Glomerular endothelial cell (primary cell): ENCODE results near the gene SLC35B4. TPM values are rescaled to one million over a fixed set of nuclear protein-coding genes. Genes with fewer than 3 reads are reported as not detected.

Experiments used
- DNase-seq: peaks from one replicate; pipeline ENCODE4 v3.0.0-alpha.2; 2011; ENCODE audit warnings: low read depth, low spot score; ENCODE audit errors: extremely low read depth
- total RNA-seq: library from RNA; depleted of rRNA; stranded (reverse); fragments of >200 nt; gene quantifications from 2 replicates; pipeline ENCODE4 v1.2.3, GENCODE V29; 2015

The SLC35B4 gene, protein sequence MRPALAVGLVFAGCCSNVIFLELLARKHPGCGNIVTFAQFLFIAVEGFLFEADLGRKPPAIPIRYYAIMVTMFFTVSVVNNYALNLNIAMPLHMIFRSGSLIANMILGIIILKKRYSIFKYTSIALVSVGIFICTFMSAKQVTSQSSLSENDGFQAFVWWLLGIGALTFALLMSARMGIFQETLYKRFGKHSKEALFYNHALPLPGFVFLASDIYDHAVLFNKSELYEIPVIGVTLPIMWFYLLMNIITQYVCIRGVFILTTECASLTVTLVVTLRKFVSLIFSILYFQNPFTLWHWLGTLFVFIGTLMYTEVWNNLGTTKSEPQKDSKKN
- 12.5 and 23.4 TPM in 2 replicates for total RNA-seq

DNA sequence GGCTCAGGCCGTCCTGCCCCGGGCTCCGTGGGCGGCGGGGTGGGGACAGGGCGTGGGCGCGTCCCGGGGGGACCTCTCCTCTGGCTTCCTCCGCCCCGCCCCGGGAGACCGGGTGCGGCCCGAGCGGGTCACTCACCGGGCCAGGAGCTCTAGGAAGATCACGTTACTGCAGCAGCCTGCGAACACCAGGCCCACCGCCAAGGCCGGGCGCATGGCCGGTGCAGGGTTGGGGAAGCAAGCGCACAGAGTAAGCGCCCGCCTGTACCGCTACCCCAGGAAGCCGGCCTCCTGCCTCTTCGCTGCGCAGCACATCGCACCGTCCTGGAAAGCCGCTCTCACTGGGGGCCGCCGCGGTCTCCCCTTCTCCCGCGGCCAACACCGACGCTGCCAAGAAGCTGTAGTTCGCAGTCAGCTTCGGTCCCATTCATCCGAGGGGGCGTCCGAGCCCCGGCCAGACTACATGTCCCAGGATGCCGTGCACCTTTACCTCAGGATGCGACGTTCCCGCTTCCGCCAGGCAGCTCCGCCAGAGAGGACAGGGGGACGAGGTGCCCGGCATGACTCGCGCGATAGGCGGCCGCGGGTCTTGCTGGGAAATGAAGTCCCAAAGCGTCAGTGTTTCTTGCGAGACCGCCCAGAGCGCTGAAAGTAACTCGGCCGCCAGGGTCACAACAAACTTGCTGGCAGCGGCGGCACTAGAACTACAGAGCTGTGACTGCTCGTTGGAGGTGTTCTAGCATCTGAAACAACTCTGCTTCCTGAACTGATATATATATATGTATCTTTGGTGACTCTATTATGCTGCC lies at the start of gene SLC35B4:
Gene SLC35B4, minus strand, starts transcription at position 392 of the 806 bp plus-strand sequence. Its CDS starts 179 bp downstream, at position 213.
- peak; percentile 73 for DNase-seq

DNA sequence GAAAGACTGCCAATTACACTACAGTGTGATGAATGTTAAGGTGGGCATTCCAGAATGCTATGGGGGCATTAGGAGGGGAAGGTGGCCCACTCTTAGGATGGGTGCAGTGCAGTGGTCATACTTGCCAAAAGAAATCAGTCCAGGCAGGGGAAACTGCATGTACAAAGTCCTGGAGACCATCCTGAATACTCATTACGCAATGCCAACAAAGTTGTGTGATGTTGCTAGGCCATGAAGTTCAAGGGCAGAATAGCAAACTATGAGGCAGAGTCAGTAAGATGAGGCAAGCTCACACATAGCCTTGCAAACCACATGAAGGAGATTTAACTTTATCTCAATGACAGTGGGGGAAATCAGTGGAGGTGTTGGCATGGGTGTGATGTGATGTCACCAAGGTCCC lies 49.8 kb upstream of the SLC35B4 start:
- no peak for DNase-seq

DNA sequence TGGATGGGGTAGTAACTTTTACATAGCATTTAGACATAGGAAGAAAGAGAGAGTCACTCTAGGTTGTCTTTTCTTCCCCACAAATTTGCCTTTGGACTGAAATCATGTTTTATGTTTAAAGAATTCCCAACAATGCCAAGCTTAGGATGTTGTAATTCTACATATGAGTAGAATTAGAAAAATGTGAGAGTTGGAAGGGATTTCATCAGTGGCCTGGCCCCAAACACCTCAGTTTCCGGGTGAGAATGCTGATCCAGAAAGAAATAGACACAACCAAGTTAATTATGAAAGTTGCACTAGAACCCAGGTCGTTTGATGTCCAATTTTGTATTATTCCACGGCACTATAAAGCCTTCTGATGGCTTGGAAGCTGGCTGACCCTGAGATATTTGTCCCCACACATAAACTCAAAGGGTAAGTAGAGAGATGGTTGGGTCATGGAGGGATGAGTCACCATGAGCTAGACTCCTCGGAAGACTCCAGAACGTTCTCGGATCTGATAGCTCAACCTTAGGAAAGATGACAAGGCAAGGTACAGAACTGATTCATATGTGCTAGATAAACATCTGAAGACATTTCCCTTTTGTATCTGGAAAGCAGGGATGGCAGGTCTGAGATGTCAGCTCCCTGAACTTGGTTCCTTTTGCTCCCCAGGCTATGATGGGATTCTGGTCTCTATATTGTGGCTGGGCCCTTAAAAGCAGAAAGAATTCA lies 48.8 kb upstream of the SLC35B4 start:
- no peak for DNase-seq

DNA sequence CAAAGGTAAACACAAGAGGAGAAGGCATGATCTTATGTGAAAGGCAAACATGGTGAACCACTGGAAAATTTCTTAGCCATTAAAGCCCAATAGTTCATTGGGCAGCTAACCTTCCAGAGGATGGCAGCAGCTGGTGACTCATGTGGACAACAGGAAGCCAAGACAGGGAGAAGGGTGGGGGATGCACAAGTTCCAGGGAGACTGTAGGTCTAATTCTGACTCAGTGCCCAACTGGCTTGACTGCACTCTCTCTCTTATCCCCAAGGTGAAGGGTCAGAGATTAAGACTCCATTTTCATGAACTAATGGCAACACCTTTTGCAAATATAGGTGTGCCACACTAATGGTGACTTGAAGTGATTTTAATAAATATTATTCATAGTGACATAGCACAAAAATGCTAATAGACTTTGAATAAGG lies 47.9 kb upstream of the SLC35B4 start:
- DNase-seq = no peak

DNA sequence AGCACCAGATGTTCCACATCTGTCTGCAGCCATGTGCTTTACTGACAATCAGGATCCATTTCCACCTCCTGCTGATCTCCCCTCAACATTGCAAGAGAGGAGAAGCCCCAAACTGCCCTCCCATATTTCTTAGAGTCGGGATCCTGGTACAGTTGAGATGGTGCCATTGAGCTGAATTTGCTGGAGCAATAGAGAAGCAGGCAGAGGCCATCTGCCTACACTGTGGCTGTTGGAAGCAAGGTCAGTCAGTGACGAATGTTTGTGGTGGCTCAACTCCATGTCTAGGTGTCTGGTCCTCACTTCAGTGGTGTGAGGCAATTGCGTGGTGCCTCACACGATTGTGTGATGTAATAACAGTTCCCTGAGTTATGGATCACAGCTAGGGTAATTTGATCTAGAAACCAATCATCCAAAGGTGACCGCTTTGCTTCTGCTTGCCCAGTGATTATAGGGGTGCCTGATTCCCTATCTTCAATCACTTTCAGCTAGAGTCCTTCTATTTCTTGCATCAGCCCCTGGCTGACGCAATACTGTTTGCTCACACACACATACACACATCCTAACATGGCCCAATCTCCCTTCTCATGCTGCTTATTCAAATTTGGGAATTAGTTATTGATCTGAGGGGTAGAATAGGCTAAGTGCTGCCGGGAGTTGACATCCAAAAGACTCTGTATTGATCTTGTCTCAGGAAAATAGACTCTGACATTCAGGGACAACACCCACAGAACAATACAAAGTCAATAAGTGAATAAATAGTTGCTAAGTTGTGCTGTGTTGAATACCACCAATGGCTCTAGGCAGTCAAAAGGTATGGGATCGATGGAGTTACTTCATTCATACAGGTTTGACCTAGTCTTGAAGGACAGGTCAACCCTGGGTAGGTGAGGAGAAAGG lies 46.1 kb upstream of the SLC35B4 start:
- no peak for DNase-seq

DNA sequence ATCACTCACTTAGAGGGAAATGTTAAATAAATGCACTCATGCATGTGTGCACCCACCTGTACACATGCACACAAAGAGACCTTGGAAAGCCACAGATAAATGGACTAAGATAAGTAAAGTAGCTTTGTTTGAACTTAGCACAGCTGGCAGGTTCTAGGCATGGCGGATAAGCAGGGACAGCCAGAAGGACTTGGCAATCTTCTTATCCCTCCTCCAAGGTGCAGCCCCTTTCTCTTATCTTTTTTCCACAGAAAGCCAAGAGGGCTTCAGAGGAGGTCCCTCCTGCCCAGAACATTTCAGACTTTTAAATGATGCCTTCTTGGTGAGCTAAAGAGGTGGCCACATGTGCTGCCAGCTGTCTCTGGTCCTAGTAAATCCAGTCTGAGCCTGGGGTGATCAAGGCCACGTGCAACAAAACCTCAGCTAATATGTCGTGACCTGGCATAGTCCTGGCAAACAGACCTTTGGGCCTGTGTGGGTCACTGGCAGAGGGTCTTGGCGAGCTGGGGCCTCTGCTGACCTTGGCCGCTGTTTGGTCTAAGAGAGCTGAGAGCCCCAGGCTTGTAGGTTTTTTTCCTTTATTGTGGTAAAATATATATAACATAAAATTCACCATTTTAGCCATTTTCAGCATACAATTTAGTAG lies 43.2 kb upstream of the SLC35B4 start:
- DNase-seq = no peak

DNA sequence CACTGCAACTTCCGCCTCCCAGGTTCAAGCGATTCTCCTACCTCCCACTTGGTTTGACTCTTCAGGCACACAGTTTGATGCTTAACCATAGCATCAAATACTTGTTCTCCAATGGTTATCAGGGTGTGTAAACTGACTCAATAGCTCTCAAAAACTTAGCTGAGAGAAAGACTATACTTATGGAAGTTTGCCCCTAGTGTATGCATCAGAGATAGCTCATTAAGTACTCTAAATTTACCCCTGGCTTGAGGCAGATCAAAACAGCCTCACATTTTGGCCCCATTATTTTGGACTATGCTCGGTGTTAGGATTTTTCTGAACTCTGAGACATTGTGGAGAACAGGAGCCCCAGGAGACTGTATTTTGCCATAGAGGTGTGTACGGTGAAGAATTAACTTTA lies 40.8 kb upstream of the SLC35B4 start:
- DNase-seq = no peak

DNA sequence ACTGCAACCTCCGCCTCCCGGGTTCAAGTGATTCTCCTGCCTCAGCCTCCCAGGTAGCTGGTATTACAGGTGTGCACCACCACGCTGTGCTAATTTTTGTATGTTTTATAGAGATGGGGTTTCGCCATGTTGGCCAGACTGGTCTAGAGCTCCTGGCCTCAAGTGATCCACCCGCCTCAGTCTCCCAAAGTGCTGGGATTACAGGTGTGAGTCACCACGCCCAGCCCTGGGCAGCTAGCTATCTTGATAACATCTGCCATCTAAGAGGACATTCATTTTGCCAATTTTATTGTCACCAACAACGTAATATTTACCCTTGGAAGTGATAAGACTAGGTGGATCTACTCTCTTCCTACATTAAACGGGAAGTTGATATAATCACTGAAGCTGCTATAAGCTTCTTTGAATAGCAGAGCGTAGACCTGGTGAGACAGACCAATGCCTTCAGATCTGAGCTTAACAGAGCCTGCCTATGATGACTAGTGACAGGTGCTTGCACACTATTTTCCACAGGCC lies 39.7 kb upstream of the SLC35B4 start:
- DNase-seq = no peak

DNA sequence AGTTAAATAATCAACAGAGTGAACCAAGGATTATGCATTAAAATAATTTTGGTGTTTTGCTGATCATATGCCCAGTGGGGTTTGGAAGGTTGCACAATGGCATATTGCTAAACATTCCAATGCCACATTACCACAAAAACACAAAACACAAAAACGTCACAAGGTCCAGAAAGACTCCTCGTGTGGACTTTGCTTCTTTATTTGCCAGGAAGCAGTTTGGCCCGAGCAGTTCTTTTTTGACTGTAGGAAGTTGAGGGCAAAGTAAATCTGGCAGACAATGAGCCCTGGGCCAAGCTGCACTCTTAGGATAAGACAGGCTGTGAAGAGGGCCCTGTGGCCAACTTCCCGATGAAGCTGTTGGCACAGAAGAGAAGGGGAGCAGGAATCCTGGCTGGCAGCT lies 39.2 kb upstream of the SLC35B4 start:
- DNase-seq = no peak

DNA sequence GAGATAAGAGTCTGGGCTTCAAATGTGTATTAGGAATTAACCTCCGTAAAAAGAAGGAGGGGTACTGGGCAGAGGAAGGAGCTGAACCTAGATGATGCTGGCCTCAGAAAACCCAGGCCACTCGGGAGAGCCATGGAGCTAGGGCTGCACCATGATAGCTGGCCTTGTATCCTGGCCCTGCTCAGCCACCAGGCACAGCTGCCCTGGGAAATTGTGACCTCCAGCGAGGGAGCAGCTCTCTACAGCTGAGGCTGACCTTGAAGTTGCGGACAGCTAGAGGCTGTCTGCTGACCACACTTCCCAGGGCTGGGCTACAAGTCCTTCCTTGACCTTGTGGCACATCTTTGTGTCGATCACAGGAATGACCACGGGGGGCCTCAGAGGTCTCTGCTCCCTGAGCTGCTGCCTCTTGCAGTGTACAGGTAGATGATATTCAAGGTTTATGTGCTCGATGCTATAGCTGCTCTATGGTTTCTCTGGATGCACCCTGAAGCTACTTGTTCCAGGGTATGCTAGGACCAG lies 38.3 kb upstream of the SLC35B4 start:
- no peak for DNase-seq

DNA sequence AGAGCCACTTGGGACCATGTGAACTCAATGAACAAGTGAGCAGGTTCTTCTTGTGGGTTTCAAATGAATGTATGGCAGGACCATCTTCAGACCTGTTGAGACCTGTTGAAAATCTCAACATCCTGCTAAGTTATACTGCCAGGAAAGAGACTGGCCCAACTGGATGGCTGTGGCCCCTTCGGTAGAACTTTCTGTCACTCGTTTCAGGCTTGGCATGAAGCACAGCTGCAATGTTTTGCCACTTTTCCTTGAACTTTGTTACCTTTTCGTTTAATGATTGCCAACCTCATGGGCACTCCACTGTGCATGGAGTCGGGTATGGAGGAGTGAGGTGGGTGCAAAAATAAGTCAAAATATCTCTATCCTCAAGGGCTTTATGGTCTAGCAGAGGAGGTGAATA lies 36.7 kb upstream of the SLC35B4 start:
- DNase-seq = no peak

DNA sequence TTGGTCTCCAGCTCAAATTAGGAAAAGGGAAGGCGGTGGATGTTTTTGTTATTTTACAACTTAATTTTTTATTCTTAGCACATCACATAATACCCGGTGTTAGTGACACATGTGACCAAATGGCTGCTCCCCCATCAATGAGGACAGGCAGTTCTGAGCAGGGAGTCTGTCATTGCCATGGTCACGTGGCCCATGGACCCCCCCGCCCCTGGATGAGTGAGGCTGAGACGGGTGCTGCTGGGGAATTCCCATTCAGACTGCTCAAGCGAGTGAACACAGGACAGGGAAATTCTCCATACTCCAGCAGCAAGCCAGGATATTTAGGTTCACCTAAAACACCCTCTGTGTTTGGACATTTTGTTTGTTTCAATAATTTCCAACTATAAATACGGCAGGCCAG lies 34.7 kb upstream of the SLC35B4 start:
- DNase-seq = no peak

DNA sequence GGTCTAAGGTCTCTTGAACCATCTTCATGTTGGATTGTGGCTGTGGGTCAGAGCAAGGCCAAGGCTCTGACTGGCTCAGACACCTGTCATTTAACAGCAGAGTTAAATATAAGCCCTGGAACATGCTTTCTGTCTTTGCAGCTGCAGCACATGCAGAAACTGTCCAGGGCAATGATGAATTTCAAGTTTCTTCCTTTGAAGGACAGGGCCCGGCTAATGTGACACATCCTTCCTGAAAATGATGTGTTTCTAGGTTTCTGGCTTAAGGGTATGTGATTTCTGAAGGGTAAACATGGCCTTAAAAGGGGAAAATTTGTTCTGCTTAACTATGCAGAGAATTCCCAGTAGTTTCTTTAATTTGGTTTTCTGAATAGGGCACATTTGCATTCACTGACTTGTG lies 34.0 kb upstream of the SLC35B4 start:
- DNase-seq = no peak

DNA sequence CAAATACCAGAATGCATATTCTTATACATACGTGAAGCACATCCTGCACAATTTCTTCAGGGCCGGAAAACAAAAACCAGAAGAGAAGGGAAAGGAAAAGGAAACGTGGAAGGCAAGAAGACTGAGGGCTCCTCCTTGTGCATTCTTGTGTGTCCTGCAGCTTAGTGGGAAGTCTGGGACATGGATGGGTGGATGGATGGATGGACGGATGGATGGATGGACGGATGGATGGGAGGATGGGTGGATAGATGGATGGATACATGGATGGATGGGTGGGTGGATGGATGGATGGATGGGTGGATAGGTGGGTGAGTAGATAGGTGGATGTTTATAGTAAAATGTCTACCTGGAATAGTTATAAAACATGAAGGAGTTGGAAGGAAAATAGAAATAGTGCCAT lies 30.8 kb upstream of the SLC35B4 start:
- no peak for DNase-seq

DNA sequence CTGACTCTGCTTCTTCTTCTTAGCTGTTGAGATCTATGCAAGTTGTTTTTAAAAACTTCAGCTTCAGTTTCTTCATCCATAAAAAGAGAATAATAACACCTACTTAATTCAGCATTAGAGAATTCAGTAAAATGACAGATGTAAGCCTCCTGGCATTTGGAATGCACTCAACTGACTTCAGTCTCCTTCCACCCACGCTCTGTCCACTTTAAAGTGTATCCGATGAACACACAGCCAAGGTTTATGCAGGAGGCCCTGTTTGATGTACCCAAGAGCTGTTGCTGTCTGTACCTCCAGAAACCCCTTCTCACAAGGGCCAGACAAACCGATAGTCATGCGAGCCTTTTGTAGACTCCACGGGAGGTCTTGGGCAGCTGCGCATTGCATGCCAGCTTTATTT lies 27.1 kb upstream of the SLC35B4 start:
- DNase-seq = no peak

DNA sequence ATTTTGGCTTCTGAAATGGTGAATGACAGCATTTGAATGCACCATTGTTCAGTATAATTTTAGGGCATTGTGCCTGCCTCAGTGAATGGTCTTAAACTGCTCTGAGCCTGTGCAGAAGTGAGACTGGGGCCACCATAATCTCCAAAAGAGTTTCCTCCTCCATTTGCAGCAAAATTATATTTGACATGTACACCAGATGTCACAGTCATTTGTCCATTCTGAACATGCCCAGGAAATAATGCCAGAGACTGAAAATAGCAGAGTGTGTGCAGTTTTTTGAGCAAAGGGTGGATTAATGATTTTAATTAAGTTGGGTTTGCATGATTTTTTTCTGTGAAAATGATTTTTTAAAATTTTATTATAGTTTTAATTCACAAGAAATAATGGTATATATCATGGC lies 26.4 kb upstream of the SLC35B4 start:
- no peak for DNase-seq

DNA sequence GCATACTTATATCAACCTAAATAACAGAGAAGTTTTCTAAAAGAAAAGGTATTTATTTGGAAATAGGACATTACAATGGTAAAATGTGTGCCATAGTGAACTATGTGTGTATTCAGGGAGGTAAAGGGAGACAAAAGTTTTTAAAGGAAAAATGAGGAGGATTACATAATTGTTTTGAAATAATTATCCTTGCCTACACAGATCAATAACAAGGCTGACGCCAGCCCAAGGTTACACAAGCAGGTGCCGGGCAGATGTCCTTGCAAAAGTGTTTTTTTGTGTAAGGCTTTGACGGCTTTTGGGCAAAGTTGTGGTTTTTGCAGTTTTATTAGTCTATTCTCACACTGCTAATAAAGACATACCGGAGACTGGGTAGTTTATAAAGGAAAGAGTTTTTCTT lies 22.7 kb upstream of the SLC35B4 start:
- DNase-seq = no peak

DNA sequence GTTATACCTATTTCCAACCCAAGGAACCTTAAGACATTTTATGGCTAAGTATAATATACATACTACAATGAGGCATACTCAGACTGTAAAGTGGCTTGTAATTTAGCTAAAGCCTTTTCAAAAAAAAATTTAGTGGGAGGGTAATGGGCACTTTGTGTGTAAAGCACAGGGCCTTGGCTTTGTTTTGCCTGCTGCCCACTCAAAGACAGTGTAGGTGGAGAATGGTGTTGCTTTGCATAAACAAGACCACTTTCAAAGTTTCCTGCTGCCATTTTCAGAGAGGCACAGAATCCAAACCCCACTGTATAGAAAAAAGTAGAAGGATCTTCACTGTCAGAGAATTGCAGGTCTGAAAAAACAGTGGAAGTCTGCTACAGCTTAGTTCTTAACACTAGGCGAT lies 21.2 kb upstream of the SLC35B4 start:
- no peak for DNase-seq

DNA sequence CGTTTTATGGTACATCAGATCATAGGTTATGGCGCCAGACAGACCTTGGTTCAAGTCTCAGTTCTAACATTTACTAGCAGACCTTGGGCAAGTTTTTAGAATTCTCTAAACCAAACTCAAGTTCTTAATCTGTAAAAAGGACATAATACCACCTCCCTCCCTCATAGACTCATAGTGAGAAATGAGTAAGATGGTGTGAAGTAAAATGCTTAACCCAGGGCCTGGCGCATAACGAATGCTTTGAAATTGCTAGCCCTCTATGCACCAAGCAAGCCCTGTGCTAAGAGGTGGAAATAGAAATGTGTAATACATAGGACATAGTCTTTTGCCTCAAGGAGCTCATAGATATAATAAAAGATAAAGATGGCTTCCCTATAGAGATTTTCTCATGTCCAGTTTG lies 17.7 kb upstream of the SLC35B4 start:
- DNase-seq = no peak

DNA sequence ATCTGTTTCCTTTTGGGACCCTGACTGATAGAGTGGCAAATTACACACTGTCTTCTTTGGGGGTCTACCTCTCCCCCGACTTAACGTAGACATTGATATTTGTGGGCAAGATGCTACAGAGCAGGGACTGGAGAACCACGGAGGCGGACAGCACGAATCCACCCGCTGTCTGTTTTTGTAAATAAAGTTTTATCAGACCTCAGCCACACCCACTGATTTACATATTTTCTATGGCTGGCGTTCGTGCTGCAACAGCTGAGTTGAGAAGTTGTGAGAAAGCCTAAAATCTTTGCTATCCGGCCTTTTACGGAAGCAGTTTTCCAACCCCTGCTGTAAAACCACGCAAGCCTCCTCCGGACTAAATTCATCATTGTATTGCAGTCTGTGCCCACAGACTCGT lies 17.2 kb upstream of the SLC35B4 start:
- DNase-seq = no peak
